ENCODE results near the gene SAMD4A.
"Not testable (repeated sequence)": the region's sequence is repeated elsewhere in the genome, so short reads cannot be mapped to it uniquely, and the experiment has no call there.

SAMD4A gene

GRCh38 chr14:54752611-54753010, 185.7 kb downstream of the SAMD4A start:
- H3K27me3 Mint-ChIP-seq (ENCODE audit: low read depth) = peaks cover 43% of the 10 kb centered on the region
- H3K4me3 Mint-ChIP-seq; H3K27ac Mint-ChIP-seq; H3K9me3 Mint-ChIP-seq; H3K4me1 Mint-ChIP-seq (ENCODE audit: low read depth); H3K36me3 Mint-ChIP-seq (ENCODE audit: low read depth): not testable (repeated sequence)

- H3K36me3 Mint-ChIP-seq (ENCODE audit: low read depth); H3K9me3 Mint-ChIP-seq; H3K4me3 Mint-ChIP-seq; H3K27ac Mint-ChIP-seq; H3K4me1 Mint-ChIP-seq (ENCODE audit: low read depth): not testable (repeated sequence)
- peaks cover 43% of the 10 kb centered on the region for H3K27me3 Mint-ChIP-seq (ENCODE audit: low read depth)
Observed at GRCh38 chr14:54753396-54753795, 186.5 kb downstream of the SAMD4A start.

- Mint-ChIP-seq H3K4me3 (no peak overlapping the region), H3K27me3 (ENCODE audit: low read depth) (peaks cover 36% of the 10 kb centered on the region), H3K27ac (no peak overlapping the region), H3K4me1 (ENCODE audit: low read depth) (peaks cover 6% of the 10 kb centered on the region), H3K9me3 (no peaks in the 10 kb centered on the region), H3K36me3 (ENCODE audit: low read depth) (no peaks in the 10 kb centered on the region)
Observed at GRCh38 chr14:54754116-54754622, 187.2 kb downstream of the SAMD4A start.

- Mint-ChIP-seq H3K4me1 (ENCODE audit: low read depth) (peaks cover 6% of the 10 kb centered on the region), H3K27ac (no peak overlapping the region), H3K36me3 (ENCODE audit: low read depth) (no peaks in the 10 kb centered on the region), H3K27me3 (ENCODE audit: low read depth) (peaks cover 32% of the 10 kb centered on the region), H3K9me3 (no peaks in the 10 kb centered on the region), H3K4me3 (no peak overlapping the region)
Observed at GRCh38 chr14:54754623-54755386, 187.9 kb downstream of the SAMD4A start.

DNA sequence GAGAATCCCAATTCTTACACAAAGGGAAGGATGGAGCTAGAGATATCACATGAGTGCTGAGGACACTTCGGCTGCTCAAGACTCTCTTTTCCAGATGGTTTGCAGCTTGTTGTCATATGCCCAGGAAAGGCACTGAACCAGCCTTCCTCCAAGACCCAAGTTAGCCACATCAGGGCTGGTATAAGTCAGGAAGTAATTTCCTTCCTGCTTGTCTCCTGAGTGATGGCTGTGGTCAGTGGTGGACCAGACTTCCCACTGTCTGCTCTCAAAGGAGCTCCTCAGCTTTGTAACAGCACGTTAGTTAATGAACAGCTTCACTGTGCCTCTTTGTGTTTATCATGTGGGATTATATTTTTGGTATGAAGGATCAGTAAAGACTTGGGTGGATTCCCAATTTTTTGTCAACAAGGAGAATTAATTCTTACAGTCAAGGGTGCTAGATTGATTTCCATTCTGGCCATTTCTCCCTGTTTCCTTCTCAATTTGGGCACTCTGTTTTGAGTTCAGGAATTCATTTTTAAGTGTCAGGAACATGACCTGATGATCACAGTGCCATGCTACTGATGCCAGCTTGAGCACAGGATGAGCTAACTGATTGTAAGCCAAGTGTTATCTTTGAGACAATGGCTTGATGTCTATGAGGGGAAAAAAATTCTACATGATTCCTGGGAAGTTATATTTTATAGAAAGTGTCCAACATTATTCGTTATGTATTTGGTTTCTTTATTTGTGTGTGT, 189.9 kb downstream of the SAMD4A start:
- Mint-ChIP-seq H3K4me1 (ENCODE audit: low read depth) (peaks cover 6% of the 10 kb centered on the region), H3K9me3 (no peaks in the 10 kb centered on the region), H3K27me3 (ENCODE audit: low read depth) (peaks cover 24% of the 10 kb centered on the region), H3K36me3 (ENCODE audit: low read depth) (no peaks in the 10 kb centered on the region), H3K4me3 (no peak overlapping the region), H3K27ac (no peak overlapping the region)

DNA sequence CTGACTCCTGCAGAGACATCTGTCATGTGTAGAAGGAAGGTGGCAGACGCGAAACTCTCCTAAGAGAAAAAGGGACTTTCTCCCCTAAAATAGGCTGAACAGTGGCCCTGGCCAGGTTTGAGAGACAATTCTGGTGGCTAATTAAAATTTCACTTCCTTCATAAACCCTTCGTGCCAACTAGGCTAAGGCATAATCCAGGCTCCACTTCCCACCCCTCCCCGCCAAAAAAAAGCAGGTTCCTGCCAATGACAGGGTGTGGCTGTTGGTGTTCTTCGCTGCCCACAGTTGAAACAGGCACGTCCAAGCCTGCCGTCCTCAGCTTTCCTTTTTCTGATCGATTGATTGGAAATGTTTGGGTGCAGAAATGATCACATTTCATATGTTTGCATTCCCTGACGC, 191.1 kb downstream of the SAMD4A start:
- H3K4me1 Mint-ChIP-seq (ENCODE audit: low read depth) = peaks cover 6% of the 10 kb centered on the region
- no peak overlapping the region for H3K4me3 Mint-ChIP-seq
- no peaks in the 10 kb centered on the region for H3K9me3 Mint-ChIP-seq
- H3K27me3 Mint-ChIP-seq (ENCODE audit: low read depth) = peaks cover 17% of the 10 kb centered on the region
- no peak overlapping the region for H3K27ac Mint-ChIP-seq
- no peaks in the 10 kb centered on the region for H3K36me3 Mint-ChIP-seq (ENCODE audit: low read depth)

GRCh38 chr14:54759982-54760585, 193.2 kb downstream of the SAMD4A start:
- Mint-ChIP-seq H3K9me3 (no peaks in the 10 kb centered on the region), H3K36me3 (ENCODE audit: low read depth) (no peaks in the 10 kb centered on the region), H3K27ac (no peak overlapping the region), H3K4me3 (no peak overlapping the region), H3K27me3 (ENCODE audit: low read depth) (peaks cover 9% of the 10 kb centered on the region), H3K4me1 (ENCODE audit: low read depth) (peaks cover 6% of the 10 kb centered on the region)

- no peak overlapping the region for H3K4me3 Mint-ChIP-seq
- H3K36me3 Mint-ChIP-seq (ENCODE audit: low read depth) = no peaks in the 10 kb centered on the region
- H3K9me3 Mint-ChIP-seq = no peaks in the 10 kb centered on the region
- peaks cover 6% of the 10 kb centered on the region for H3K4me1 Mint-ChIP-seq (ENCODE audit: low read depth)
- peaks cover 7% of the 10 kb centered on the region for H3K27me3 Mint-ChIP-seq (ENCODE audit: low read depth)
- no peak overlapping the region for H3K27ac Mint-ChIP-seq
Observed at GRCh38 chr14:54760866-54761575, 194.1 kb downstream of the SAMD4A start.

- Mint-ChIP-seq H3K27ac (no peak overlapping the region), H3K4me3 (no peak overlapping the region), H3K36me3 (ENCODE audit: low read depth) (no peaks in the 10 kb centered on the region), H3K4me1 (ENCODE audit: low read depth) (peaks cover 4% of the 10 kb centered on the region), H3K9me3 (no peaks in the 10 kb centered on the region), H3K27me3 (ENCODE audit: low read depth) (peaks cover 11% of the 10 kb centered on the region)
Observed at GRCh38 chr14:54761835-54762234, 194.9 kb downstream of the SAMD4A start.

- H3K36me3 Mint-ChIP-seq (ENCODE audit: low read depth) = no peaks in the 10 kb centered on the region
- no peaks in the 10 kb centered on the region for H3K9me3 Mint-ChIP-seq
- H3K4me3 Mint-ChIP-seq = no peak overlapping the region
- no peaks in the 10 kb centered on the region for H3K4me1 Mint-ChIP-seq (ENCODE audit: low read depth)
- H3K27me3 Mint-ChIP-seq (ENCODE audit: low read depth) = peaks cover 7% of the 10 kb centered on the region
- no peak overlapping the region for H3K27ac Mint-ChIP-seq
Observed at GRCh38 chr14:54762296-54762695, 195.4 kb downstream of the SAMD4A start.

DNA sequence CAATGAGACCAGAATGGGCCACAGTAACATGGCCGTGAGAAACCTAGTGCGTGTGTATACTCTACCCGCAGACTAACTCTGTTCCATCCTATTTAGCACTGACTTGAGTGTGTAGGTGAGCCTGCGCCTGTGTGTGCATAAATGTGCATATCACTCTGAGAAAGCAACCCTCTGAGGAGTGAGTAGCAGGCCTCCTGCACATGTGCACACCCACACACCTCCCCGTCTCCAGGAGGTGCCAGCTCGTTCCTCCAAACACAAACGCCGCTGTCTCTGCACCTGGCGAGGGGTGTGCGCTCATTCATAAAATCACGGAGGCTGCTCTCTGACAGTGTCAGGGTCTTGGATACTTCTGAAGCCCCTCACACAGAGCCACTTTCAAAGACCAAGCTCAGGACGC, 196.8 kb downstream of the SAMD4A start:
- peaks cover 12% of the 10 kb centered on the region for H3K27me3 Mint-ChIP-seq (ENCODE audit: low read depth)
- H3K9me3 Mint-ChIP-seq = no peaks in the 10 kb centered on the region
- no peak overlapping the region for H3K27ac Mint-ChIP-seq
- no peaks in the 10 kb centered on the region for H3K36me3 Mint-ChIP-seq (ENCODE audit: low read depth)
- H3K4me1 Mint-ChIP-seq (ENCODE audit: low read depth) = no peaks in the 10 kb centered on the region
- H3K4me3 Mint-ChIP-seq = no peak overlapping the region

DNA sequence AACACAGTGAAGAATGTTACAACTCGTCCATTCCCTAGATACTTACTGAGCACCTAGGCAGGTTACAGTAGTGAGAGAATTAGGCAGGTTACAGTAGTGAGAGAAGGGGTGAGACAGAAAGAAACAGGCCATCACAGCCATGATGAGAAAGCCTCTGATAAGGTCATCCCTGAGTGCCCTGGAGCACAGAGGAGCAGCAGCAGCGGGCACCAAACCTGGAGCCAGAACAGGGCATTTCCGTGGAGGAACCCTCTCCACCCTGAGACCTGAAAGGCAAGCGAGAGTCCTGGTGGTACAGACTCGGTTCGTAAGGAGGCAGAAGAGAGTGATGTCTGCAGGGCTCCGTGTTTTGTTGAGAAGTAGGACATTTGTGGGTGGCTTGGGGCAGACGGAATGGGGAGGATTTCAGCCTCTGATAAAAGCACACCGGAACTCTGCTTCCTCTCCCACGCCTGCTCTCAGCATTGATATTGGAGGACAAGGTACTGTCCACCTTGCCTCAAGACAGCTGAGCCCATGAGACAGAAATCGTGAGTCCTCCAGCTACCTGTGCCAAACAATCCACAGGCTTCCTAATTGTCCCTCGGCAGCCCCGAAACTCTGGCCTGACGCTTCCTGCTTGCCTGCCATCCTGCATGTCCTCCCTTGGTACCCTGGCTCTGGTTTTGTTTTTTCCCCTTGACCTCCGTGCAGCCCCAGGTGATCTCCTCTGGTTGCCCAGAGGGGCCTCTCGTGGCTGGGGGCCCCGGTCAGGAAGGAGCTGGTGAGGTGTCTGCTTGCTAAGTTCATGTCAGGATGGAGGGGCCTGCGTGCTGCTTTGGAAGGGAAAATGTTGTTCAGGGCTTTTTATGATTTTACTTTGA, 199.6 kb downstream of the SAMD4A start:
- Mint-ChIP-seq H3K36me3 (ENCODE audit: low read depth) (no peaks in the 10 kb centered on the region), H3K27me3 (ENCODE audit: low read depth) (peaks cover 28% of the 10 kb centered on the region), H3K9me3 (no peaks in the 10 kb centered on the region), H3K4me3 (no peak overlapping the region), H3K27ac (no peak overlapping the region), H3K4me1 (ENCODE audit: low read depth) (no peaks in the 10 kb centered on the region)

GRCh38 chr14:54767139-54767431, 200.2 kb downstream of the SAMD4A start:
- peaks cover 28% of the 10 kb centered on the region for H3K27me3 Mint-ChIP-seq (ENCODE audit: low read depth)
- no peaks in the 10 kb centered on the region for H3K9me3 Mint-ChIP-seq
- H3K27ac Mint-ChIP-seq = no peak overlapping the region
- peaks cover 1% of the 10 kb centered on the region for H3K4me1 Mint-ChIP-seq (ENCODE audit: low read depth)
- H3K36me3 Mint-ChIP-seq (ENCODE audit: low read depth) = no peaks in the 10 kb centered on the region
- no peak overlapping the region for H3K4me3 Mint-ChIP-seq

- no peak overlapping the region for H3K27ac Mint-ChIP-seq
Observed at GRCh38 chr14:54767450-54767849, 200.5 kb downstream of the SAMD4A start.

More at GRCh38 chr14:54767450-54767849, 200.5 kb downstream of the SAMD4A start:
- H3K4me3 Mint-ChIP-seq = no peak overlapping the region
- no peaks in the 10 kb centered on the region for H3K9me3 Mint-ChIP-seq
- no peaks in the 10 kb centered on the region for H3K36me3 Mint-ChIP-seq (ENCODE audit: low read depth)
- H3K27me3 Mint-ChIP-seq (ENCODE audit: low read depth) = peaks cover 28% of the 10 kb centered on the region
- H3K4me1 Mint-ChIP-seq (ENCODE audit: low read depth) = peaks cover 5% of the 10 kb centered on the region
